Measurements from ENCODE around the gene TPPP. TPM values are rescaled to one million over a fixed set of nuclear protein-coding genes. Genes with fewer than 3 reads are reported as not detected.

Gene TPPP
- total RNA-seq, 2 experiments from 2014 or later = 0.18 to 0.20 TPM

GRCh38 chr5:622359-622758 lies 70.8 kb downstream of the TPPP start:
- no peaks in the 10 kb centered on the region for H3K27me3 Mint-ChIP-seq
- no peak for ATAC-seq
- no peaks in the 10 kb centered on the region for H3K9me3 Mint-ChIP-seq
- ChIA-PET CTCF (interaction anchor here (1.0 kb wide), 1 partner anchor 18 kb away, joined by 3 read pairs; no protein-coding TSS in a partner anchor), POLR2A (interaction anchor here (1.5 kb wide), 1 partner anchor 10 kb away, joined by 4 read pairs; the partner anchor contains the start of gene CEP72)
- no peak overlapping the region for H3K27ac Mint-ChIP-seq
- no peak for DNase-seq
- no peak overlapping the region for H3K4me3 Mint-ChIP-seq
- H3K4me1 Mint-ChIP-seq (ENCODE audit: low read depth) = no peaks in the 10 kb centered on the region
- intact Hi-C loops (cut with micrococcal nuclease) = no loop called here
- TF ChIP-seq, protein P1, sequence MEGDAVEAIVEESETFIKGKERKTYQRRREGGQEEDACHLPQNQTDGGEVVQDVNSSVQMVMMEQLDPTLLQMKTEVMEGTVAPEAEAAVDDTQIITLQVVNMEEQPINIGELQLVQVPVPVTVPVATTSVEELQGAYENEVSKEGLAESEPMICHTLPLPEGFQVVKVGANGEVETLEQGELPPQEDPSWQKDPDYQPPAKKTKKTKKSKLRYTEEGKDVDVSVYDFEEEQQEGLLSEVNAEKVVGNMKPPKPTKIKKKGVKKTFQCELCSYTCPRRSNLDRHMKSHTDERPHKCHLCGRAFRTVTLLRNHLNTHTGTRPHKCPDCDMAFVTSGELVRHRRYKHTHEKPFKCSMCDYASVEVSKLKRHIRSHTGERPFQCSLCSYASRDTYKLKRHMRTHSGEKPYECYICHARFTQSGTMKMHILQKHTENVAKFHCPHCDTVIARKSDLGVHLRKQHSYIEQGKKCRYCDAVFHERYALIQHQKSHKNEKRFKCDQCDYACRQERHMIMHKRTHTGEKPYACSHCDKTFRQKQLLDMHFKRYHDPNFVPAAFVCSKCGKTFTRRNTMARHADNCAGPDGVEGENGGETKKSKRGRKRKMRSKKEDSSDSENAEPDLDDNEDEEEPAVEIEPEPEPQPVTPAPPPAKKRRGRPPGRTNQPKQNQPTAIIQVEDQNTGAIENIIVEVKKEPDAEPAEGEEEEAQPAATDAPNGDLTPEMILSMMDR (IDR thresholded peaks at IDR 0.05) = no peak
- H3K36me3 Mint-ChIP-seq (ENCODE audit: low read depth) = peaks cover 23% of the 10 kb centered on the region

GRCh38 chr5:621341-621761 lies 71.8 kb downstream of the TPPP start:
- H3K27me3 Mint-ChIP-seq = no peaks in the 10 kb centered on the region
- H3K27ac Mint-ChIP-seq = no peak overlapping the region
- H3K4me1 Mint-ChIP-seq (ENCODE audit: low read depth) = peaks cover 5% of the 10 kb centered on the region
- H3K36me3 Mint-ChIP-seq (ENCODE audit: low read depth) = peaks cover 27% of the 10 kb centered on the region
- H3K9me3 Mint-ChIP-seq = no peaks in the 10 kb centered on the region
- ATAC-seq = no peak
- CTCF ChIA-PET = no interaction called here
- POLR2A ChIA-PET = interaction anchor here (1.5 kb wide), 1 partner anchor 9 kb away, joined by 4 read pairs; the partner anchor contains the start of gene CEP72
- DNase-seq = no peak
- TF ChIP-seq, protein P1 (IDR thresholded peaks at IDR 0.05) = no peak
- intact Hi-C loops (cut with micrococcal nuclease) = no loop called here
- no peak overlapping the region for H3K4me3 Mint-ChIP-seq

- Mint-ChIP-seq H3K4me3 (no peak overlapping the region), H3K36me3 (ENCODE audit: low read depth) (peaks cover 26% of the 10 kb centered on the region), H3K27ac (no peak overlapping the region), H3K9me3 (peaks cover under 1% of the 10 kb centered on the region), H3K4me1 (ENCODE audit: low read depth) (peaks cover 7% of the 10 kb centered on the region), H3K27me3 (no peaks in the 10 kb centered on the region)
- POLR2A ChIA-PET = interaction anchor here (1.5 kb wide), 1 partner anchor 9 kb away, joined by 4 read pairs; the partner anchor contains the start of gene CEP72
- CTCF ChIA-PET = no interaction called here
- ATAC-seq = no peak
- TF ChIP-seq, protein P1 (IDR thresholded peaks at IDR 0.05) = no peak
- intact Hi-C loops (cut with micrococcal nuclease) = no loop called here
- DNase-seq = no peak
Observed at GRCh38 chr5:620586-621180, 72.5 kb downstream of the TPPP start.

- TF ChIP-seq, protein P1 (IDR thresholded peaks at IDR 0.05) = no peak
- intact Hi-C loops (cut with micrococcal nuclease) = no loop called here
- Mint-ChIP-seq H3K27ac (no peak overlapping the region), H3K27me3 (no peaks in the 10 kb centered on the region), H3K36me3 (ENCODE audit: low read depth) (peaks cover 31% of the 10 kb centered on the region), H3K4me1 (ENCODE audit: low read depth) (peaks cover 12% of the 10 kb centered on the region), H3K9me3 (peaks cover 3% of the 10 kb centered on the region), H3K4me3 (no peak overlapping the region)
- ATAC-seq (no peak), DNase-seq (no peak)
- POLR2A ChIA-PET = no interaction called here
- CTCF ChIA-PET = no interaction called here
Observed at GRCh38 chr5:620152-620551, 73.0 kb downstream of the TPPP start.

- Mint-ChIP-seq H3K27me3 (no peaks in the 10 kb centered on the region), H3K36me3 (ENCODE audit: low read depth) (peaks cover 35% of the 10 kb centered on the region), H3K4me1 (ENCODE audit: low read depth) (peaks cover 16% of the 10 kb centered on the region), H3K4me3 (no peak overlapping the region), H3K27ac (no peak overlapping the region), H3K9me3 (peaks cover 4% of the 10 kb centered on the region)
- no peak for ATAC-seq
- DNase-seq = no peak
- intact Hi-C loops (cut with micrococcal nuclease) = loop anchor here (10.0 kb wide), 1 partner anchor 165 kb away; no protein-coding TSS in a partner anchor
- ChIA-PET POLR2A (no interaction called here), CTCF (no interaction called here)
- TF ChIP-seq, protein P1 (IDR thresholded peaks at IDR 0.05) = no peak
Observed at GRCh38 chr5:619444-619843, 73.7 kb downstream of the TPPP start.
